H1 (cell line): ENCODE measurements around the gene HMCES. TPM values are rescaled to one million over a fixed set of nuclear protein-coding genes. Genes with fewer than 3 reads are reported as not detected.

Experiments
- CTCF ChIA-PET: fragments of 300-600 bp; sonication (Branson Sonifier 250); formaldehyde crosslinking; loops from one replicate; lab custom pipeline; 2021; ENCODE audit not compliant: partially characterized antibody; lab: Charles Lee
- POLR2A ChIA-PET: fragments of 300-600 bp; sonication (Branson Sonifier 250); formaldehyde crosslinking; loops from one replicate; lab custom pipeline; 2021; ENCODE audit warnings: inconsistent platforms; ENCODE audit not compliant: partially characterized antibody; lab: Charles Lee
- DNase-seq, 2 experiments: peaks; one replicate each; pipeline versions ENCODE4 v3.0.0 to v3.0.0-alpha.2; 2010 to 2022; ENCODE audit warnings: low spot score in 2 of 2, low read depth in 1 of 2, mixed read lengths in 1 of 2
- FAIRE-seq: peaks from 2 replicates; lab custom pipeline; 2011; peaks lifted over from hg19 to GRCh38; lab: Jason Lieb, UNC
- H2AFZ ChIP-seq: 2 replicates; pipeline ENCODE4 v1.8.1; 2012; ENCODE audit warnings: low read length, inconsistent platforms
- H2AK5ac ChIP-seq: 2 replicates; pipeline ENCODE4 v1.6.1; 2013; ENCODE audit warnings: low read depth, low read length
- H2BK120ac ChIP-seq: replicated peaks from 2 replicates; pipeline ENCODE3; 2013; ENCODE audit warnings: low read depth, low read length, inconsistent platforms
- H2BK12ac ChIP-seq: 2 replicates; pipeline ENCODE4 v1.6.1; 2013; ENCODE audit warnings: low read depth, low read length
- H2BK15ac ChIP-seq: 2 replicates; pipeline ENCODE4 v1.6.1; 2013; ENCODE audit warnings: low read length
- H2BK20ac ChIP-seq: 2 replicates; pipeline ENCODE4 v1.6.1; 2013; ENCODE audit warnings: low read length
- H2BK5ac ChIP-seq: 2 replicates; pipeline ENCODE4 v1.6.1; 2013; ENCODE audit warnings: low read depth, low read length
- H3K14ac ChIP-seq: 2 replicates; pipeline ENCODE4 v1.6.1; 2013; ENCODE audit warnings: inconsistent platforms; ENCODE audit not compliant: insufficient read length
- H3K18ac ChIP-seq: 2 replicates; pipeline ENCODE4 v1.6.1; 2013; ENCODE audit warnings: low read length; ENCODE audit errors: extremely low read depth
- H3K23ac ChIP-seq: 2 replicates; pipeline ENCODE4 v1.6.1; 2013; ENCODE audit warnings: inconsistent platforms; ENCODE audit not compliant: insufficient read length
- H3K23me2 ChIP-seq: 2 replicates; pipeline ENCODE4 v1.6.1; 2013; ENCODE audit warnings: low read depth, low read length
- H3K27ac ChIP-seq: 2 replicates; pipeline ENCODE4 v1.6.1; 2011; ENCODE audit warnings: low read depth, low read length, inconsistent platforms
- H3K27me3 ChIP-seq, 4 experiments: replicated peaks in 1 of 4; 1 replicate in 1 of 4; 2 replicates in 3 of 4; pipeline versions ENCODE4 v1.6.1 to v1.8.1; 2011 to 2013; ENCODE audit warnings: low read length in 3 of 4, mild to moderate bottlenecking in 3 of 4, inconsistent platforms in 2 of 4, mixed read lengths in 2 of 4, moderate library complexity in 1 of 4; ENCODE audit not compliant: control insufficient read depth in 3 of 4, insufficient read depth in 3 of 4; ENCODE audit errors: extremely low read depth in 1 of 4
- H3K36me3 ChIP-seq, 4 experiments: 2 replicates each; pipeline versions ENCODE4 v1.6.1 to v1.8.1; 2011 to 2013; ENCODE audit warnings: mild to moderate bottlenecking in 4 of 4, low read length in 3 of 4, moderate library complexity in 2 of 4, control low read depth in 1 of 4, inconsistent platforms in 1 of 4; ENCODE audit not compliant: insufficient read depth in 4 of 4, control insufficient read depth in 2 of 4
- H3K4ac ChIP-seq: replicated peaks from 2 replicates; pipeline ENCODE3; 2013; ENCODE audit warnings: low read length, low read depth, mixed read lengths, inconsistent platforms; ENCODE audit not compliant: insufficient read length
- H3K4me1 ChIP-seq, 4 experiments: replicated peaks in 1 of 4; 1 replicate in 1 of 4; 2 replicates in 3 of 4; pipeline versions ENCODE4 v1.6.1 to v1.8.1; 2011 to 2013; ENCODE audit warnings: low read length in 3 of 4, inconsistent platforms in 2 of 4, mixed read lengths in 1 of 4; ENCODE audit not compliant: insufficient read depth in 4 of 4, control insufficient read depth in 3 of 4
- H3K4me2 ChIP-seq, 2 experiments: 2 replicates each; pipeline versions ENCODE4 v1.6.1 to v1.8.1; 2011 to 2013; ENCODE audit warnings: low read depth in 2 of 2, low read length in 2 of 2, control low read depth in 1 of 2, inconsistent platforms in 1 of 2, mild to moderate bottlenecking in 1 of 2; ENCODE audit not compliant: insufficient read depth in 1 of 2
- H3K4me3 ChIP-seq, 4 experiments: fragments of 200-600, 300-600 bp in 1 of 4; sonication (generic), shearing (Covaris generic), sonication (Bioruptor Twin) in 1 of 4; 2 replicates each; pipeline versions ENCODE4 v1.5.1 to v1.8.1; 2011 to 2016; ENCODE audit warnings: low read length in 4 of 4, low read depth in 3 of 4, control low read depth in 2 of 4, inconsistent platforms in 2 of 4, mild to moderate bottlenecking in 2 of 4, mixed read lengths in 1 of 4, moderate library complexity in 1 of 4; ENCODE audit not compliant: insufficient read depth in 2 of 4; ENCODE audit errors: extremely low read depth in 1 of 4
- H3K56ac ChIP-seq: replicated peaks from 2 replicates; pipeline ENCODE3; 2013; ENCODE audit warnings: low read depth, mild to moderate bottlenecking, mixed read lengths, low read length, inconsistent platforms; ENCODE audit not compliant: insufficient read length
- H3K79me1 ChIP-seq: 2 replicates; pipeline ENCODE4 v1.6.1; 2013; ENCODE audit warnings: low read depth, low read length, control low read depth
- H3K79me2 ChIP-seq, 2 experiments: 2 replicates each; pipeline versions ENCODE4 v1.6.1 to v1.8.1; 2012 to 2013; ENCODE audit warnings: low read length in 2 of 2, mild to moderate bottlenecking in 2 of 2, inconsistent platforms in 1 of 2; ENCODE audit not compliant: insufficient read depth in 2 of 2, control insufficient read depth in 1 of 2
- H3K9ac ChIP-seq, 4 experiments: replicated peaks in 1 of 4; 1 replicate in 1 of 4; 2 replicates in 3 of 4; pipeline versions ENCODE4 v1.6.1 to v1.8.1; 2011 to 2013; ENCODE audit warnings: low read depth in 3 of 4, low read length in 3 of 4, control low read depth in 2 of 4, mild to moderate bottlenecking in 2 of 4, moderate library complexity in 2 of 4, inconsistent platforms in 1 of 4; ENCODE audit errors: extremely low read depth in 1 of 4
- H3K9me3 ChIP-seq, 2 experiments: 2 replicates each; pipeline versions ENCODE4 v1.6.1 to v1.8.1; 2012 to 2013; ENCODE audit warnings: mild to moderate bottlenecking in 2 of 2, moderate library complexity in 2 of 2, control low read depth in 1 of 2, inconsistent platforms in 1 of 2, low read depth in 1 of 2, low read length in 1 of 2, mixed read lengths in 1 of 2; ENCODE audit not compliant: insufficient read depth in 2 of 2
- H4K20me1 ChIP-seq, 2 experiments: replicated peaks in 1 of 2; 2 replicates each; pipeline versions ENCODE3 to v1.8.1; 2011 to 2013; ENCODE audit warnings: inconsistent platforms in 2 of 2, low read length in 2 of 2, mild to moderate bottlenecking in 1 of 2; ENCODE audit not compliant: insufficient read depth in 2 of 2, control insufficient read depth in 1 of 2
- H4K5ac ChIP-seq: 2 replicates; pipeline ENCODE4 v1.6.1; 2013; ENCODE audit warnings: low read length, low read depth, mixed read lengths, inconsistent platforms; ENCODE audit not compliant: insufficient read length
- H4K8ac ChIP-seq: 2 replicates; pipeline ENCODE4 v1.8.0; 2013; ENCODE audit warnings: mild to moderate bottlenecking, moderate library complexity, low read length, inconsistent platforms; ENCODE audit not compliant: insufficient read depth; ENCODE audit errors: extremely low read depth
- H4K91ac ChIP-seq: replicated peaks from 2 replicates; pipeline ENCODE3; 2013; ENCODE audit warnings: low read length, mixed read lengths, inconsistent platforms; ENCODE audit not compliant: insufficient read length
- CEBPB ChIP-seq: IDR thresholded peaks from 2 replicates; pipeline ENCODE4 v1.6.1; 2012; ENCODE audit warnings: low read depth, low read length
- EGR1 ChIP-seq: IDR thresholded peaks from 2 replicates; pipeline ENCODE4 v1.6.1; 2011; ENCODE audit warnings: low read depth, low read length, borderline replicate concordance
- MAX ChIP-seq: IDR thresholded peaks from 2 replicates; pipeline ENCODE4 v1.6.1; 2012; ENCODE audit warnings: inconsistent platforms
- POU5F1 ChIP-seq: IDR thresholded peaks from 2 replicates; pipeline ENCODE4 v1.6.1; 2011; ENCODE audit warnings: low read depth, mild to moderate bottlenecking, low read length, moderate library complexity
- RBBP5 ChIP-seq: IDR thresholded peaks from 2 replicates; pipeline ENCODE4 v1.7.1; 2012; ENCODE audit warnings: low read depth, mild to moderate bottlenecking, inconsistent platforms, low read length, moderate library complexity, borderline replicate concordance
- RNF2 ChIP-seq: fragments of 200-900, 300-1000 bp; sonication (generic); IDR thresholded peaks from 2 replicates; pipeline ENCODE4 v1.7.1; 2016; ENCODE audit warnings: borderline replicate concordance, low read depth, mild to moderate bottlenecking, antibody characterized with exemption, low read length; ENCODE audit not compliant: poor library complexity, severe bottlenecking; ENCODE audit errors: missing control alignments
- SP2 ChIP-seq: IDR thresholded peaks from 2 replicates; pipeline ENCODE4 v1.6.1; 2012; ENCODE audit warnings: mild to moderate bottlenecking, low read length, inconsistent platforms
- SP4 ChIP-seq: IDR thresholded peaks from 2 replicates; pipeline ENCODE4 v1.6.1; 2012; ENCODE audit warnings: low read length, inconsistent platforms
- ZNF274 ChIP-seq: IDR thresholded peaks from 2 replicates; pipeline ENCODE4 v1.7.0; 2012; ENCODE audit warnings: low read length, borderline replicate concordance; ENCODE audit errors: extremely low read depth
- WGBS, 2 experiments: shearing (Covaris generic) in 1 of 2; methylation state at CpG; one replicate each; pipeline versions ENCODE4 v1.1.6 to v1.1.7; 2013 to 2015; ENCODE audit warnings: low lambda C conversion rate in 2 of 2, mixed read lengths in 2 of 2, inconsistent platforms in 1 of 2, low coverage in 1 of 2, missing lambda C conversion rate in 1 of 2; ENCODE audit not compliant: insufficient replicate concordance in 2 of 2, insufficient coverage in 1 of 2, insufficient read length in 1 of 2; ENCODE audit errors: extremely low coverage in 1 of 2, missing lambda C conversion rate in 1 of 2; 5-methylcytosine and 5-hydroxymethylcytosine counted together
- polyA plus RNA-seq, 7 experiments: library from polyadenylated mRNA; depleted of rRNA in 3 of 7; stranded (reverse) in 5 of 7; unstranded in 2 of 7; fragments of >200 nt in 5 of 7; fragments of 200-250 nt in 2 of 7; gene quantifications; 1 replicate in 5 of 7; 2 replicates in 1 of 7; 4 replicates in 1 of 7; pipeline versions ENCODE4 v1.2.1 to v1.2.3, GENCODE V29; 2011 to 2013; ENCODE audit warnings: missing spikeins in 2 of 7, mixed read lengths in 2 of 7
- total RNA-seq: library from RNA; stranded (reverse); fragmentation: NEBNext Ultra II Directional; extraction: Animal tissue kit (Norgen Biotek cat#: 25700); gene quantifications from 2 replicates; pipeline ENCODE4 v1.2.1, GENCODE V29; 2021

Gene HMCES
- total and polyA plus RNA-seq, 2 of the 8 experiments (the other 6 are each of a cell fraction or from before 2014, with no cell fraction given): 27.6 to 49.5 TPM

GRCh38 chr3:129318921-129319320 is 40.3 kb downstream of the HMCES start:
- Histone ChIP-seq H2BK20ac (no peak overlapping the region), H2BK5ac (no peak overlapping the region), H2BK12ac (no peak overlapping the region), H3K4me3 (no peak overlapping the region), H3K23ac (no peak overlapping the region), H3K36me3 (peaks cover 2 to 12% (median 9%) of the 10 kb centered on the region in 4 experiments; a peak in 4 of 8 replicates), H3K14ac (no peak overlapping the region), H4K91ac (no peak overlapping the region), H3K79me1 (peaks cover 3% of the 10 kb centered on the region; the same call in 1 of the 2 replicates), H4K5ac (no peak overlapping the region), H3K27ac (no peak overlapping the region)
- POLR2A ChIA-PET: interaction anchor here (1.1 to 6.4 kb wide), 5 partner anchors 9 to 40 kb away, joined by 4 to 112 read pairs (median 26); partner anchors contain the start of gene HMCES
- FAIRE-seq: no peak
- TF ChIP-seq POU5F1 (no peak), RNF2 (no peak), RBBP5 (no peak), MAX (no peak), SP2 (no peak), CEBPB (no peak), ZNF274 (no peak), EGR1 (no peak), SP4 (no peak)
- TF ChIP-seq, all 59 proteins: peak for 0
- DNase-seq: no peak
- no peak overlapping the region for H2BK120ac ChIP-seq
- H2AK5ac ChIP-seq: no peak overlapping the region
- no peak overlapping the region for H2BK15ac ChIP-seq
- H3K4ac ChIP-seq: no peak overlapping the region
- H3K56ac ChIP-seq: no peak overlapping the region
- H3K4me1 ChIP-seq: peaks cover 3 to 6% (median 5%) of the 10 kb centered on the region in 4 experiments
- CTCF ChIA-PET: interaction anchor here (1.5 to 6.6 kb wide), 3 partner anchors 10 to 33 kb away, joined by 4 to 73 read pairs (median 5); no protein-coding TSS in a partner anchor
- peaks cover 5% of the 10 kb centered on the region; the same call in 1 of the 2 replicates for H3K23me2 ChIP-seq
- H3K4me2 ChIP-seq: no peak overlapping the region
- no peak overlapping the region for H2AFZ ChIP-seq
- no peak overlapping the region for H3K9ac ChIP-seq
- H3K79me2 ChIP-seq: peaks cover 0 to 13% of the 10 kb centered on the region in 2 experiments; a peak in 1 of 4 replicates
- no peak overlapping the region for H4K8ac ChIP-seq
- no peaks in the 10 kb centered on the region for H3K9me3 ChIP-seq
- no peak overlapping the region for H3K18ac ChIP-seq
- 93% methylated on average over 15 of the region's 15 CpGs; no CpG with 5 or more reads in 1 of the 2 experiments for WGBS, 2 experiments
- H4K20me1 ChIP-seq: peaks cover 0 to 9% of the 10 kb centered on the region in 2 experiments
- H3K27me3 ChIP-seq: no peaks in the 10 kb centered on the region
